SK-N-SH treated with all-trans-retinoic acid at 6 μM for 48 hours (cell line): Measurements from ENCODE around the gene OR51B5.
"Not testable (repeated sequence)": the region's sequence is repeated elsewhere in the genome, so short reads cannot be mapped to it uniquely, and the experiment has no call there.

Source experiments
- ATAC-seq: fragments of 200-7000 bp; cut with Tn5 transposase; 3 replicates; pipeline ENCODE4 v1.9.1; 2020; ENCODE audit warnings: mild to moderate bottlenecking, moderate library complexity
- BACH2 ChIP-seq: fragments of 250-450 bp; sonication (Bioruptor Pico); IDR thresholded peaks from 2 replicates; pipeline ENCODE4 v1.9.0; 2021; ENCODE audit warnings: mild to moderate bottlenecking, borderline replicate concordance
- CSDC2 ChIP-seq: fragments of 250-450 bp; sonication (Bioruptor Pico); IDR thresholded peaks from 2 replicates; pipeline ENCODE4 v1.5.0; 2020; ENCODE audit warnings: mild to moderate bottlenecking, moderate library complexity
- ESRRG ChIP-seq: fragments of 250-450 bp; sonication (Bioruptor Pico); IDR thresholded peaks from 2 replicates; pipeline ENCODE4 v1.6.1; 2021; ENCODE audit warnings: mild to moderate bottlenecking
- GLIS3 ChIP-seq: fragments of 250-450 bp; sonication (Bioruptor Pico); IDR thresholded peaks from 2 replicates; pipeline ENCODE4 v1.5.0; 2020; ENCODE audit warnings: mild to moderate bottlenecking, moderate library complexity
- ISL1 ChIP-seq: fragments of 250-450 bp; sonication (Bioruptor Pico); IDR thresholded peaks from 2 replicates; pipeline ENCODE4 v2.1.2; 2022; ENCODE audit warnings: mild to moderate bottlenecking, moderate library complexity
- OSR1 ChIP-seq: fragments of 250-450 bp; sonication (Bioruptor Pico); IDR thresholded peaks from 2 replicates; pipeline ENCODE4 v1.8.0; 2022; ENCODE audit warnings: moderate library complexity, mild to moderate bottlenecking, inconsistent platforms
- PPARA ChIP-seq: fragments of 250-450 bp; sonication (Bioruptor Pico); IDR thresholded peaks from 2 replicates; pipeline ENCODE4 v1.5.0; 2020; ENCODE audit warnings: mild to moderate bottlenecking, borderline replicate concordance
- RARB ChIP-seq: fragments of 250-450 bp; sonication (Bioruptor Pico); IDR thresholded peaks from 2 replicates; pipeline ENCODE4 v1.8.0; 2021; ENCODE audit warnings: mild to moderate bottlenecking, moderate library complexity
- TCF4 ChIP-seq: fragments of 250-450 bp; sonication (Bioruptor Pico); IDR thresholded peaks from 2 replicates; pipeline ENCODE4 v1.8.0; 2021; ENCODE audit warnings: mild to moderate bottlenecking, moderate library complexity, borderline replicate concordance
- ZC3H10 ChIP-seq: fragments of 250-450 bp; sonication (Bioruptor Pico); IDR thresholded peaks from 2 replicates; pipeline ENCODE4 v1.5.1; 2021; ENCODE audit warnings: mild to moderate bottlenecking, moderate library complexity
- ZFP3 ChIP-seq: fragments of 250-450 bp; sonication (Bioruptor Pico); IDR thresholded peaks from 2 replicates; pipeline ENCODE4 v1.5.0; 2020; ENCODE audit warnings: mild to moderate bottlenecking, moderate library complexity
- ZFP30 ChIP-seq: fragments of 450-650 bp; formaldehyde crosslinking; IDR thresholded peaks from 2 replicates; pipeline ENCODE4 v1.5.0; 2022; ENCODE audit warnings: mild to moderate bottlenecking, moderate library complexity
- ZNF565 ChIP-seq: fragments of 450-650 bp; formaldehyde crosslinking; conservative IDR thresholded peaks from 2 replicates; pipeline ENCODE4 v1.5.0; 2020; ENCODE audit warnings: low read depth, mild to moderate bottlenecking, moderate library complexity
- ZNF70 ChIP-seq: fragments of 450-650 bp; formaldehyde crosslinking; IDR thresholded peaks from 2 replicates; pipeline ENCODE4 v1.5.0; 2020; ENCODE audit warnings: mild to moderate bottlenecking, moderate library complexity
- TF ChIP-seq, protein P1 (sequence below): fragments of 250-450 bp; sonication (Bioruptor Pico); IDR thresholded peaks from 2 replicates; pipeline ENCODE4 v1.5.0; 2020; ENCODE audit warnings: mild to moderate bottlenecking, moderate library complexity
- TF ChIP-seq, protein P2 (sequence below): fragments of 250-450 bp; sonication (Bioruptor Pico); IDR thresholded peaks from 2 replicates; pipeline ENCODE4 v1.8.0; 2021; ENCODE audit warnings: low read depth, mild to moderate bottlenecking, moderate library complexity, borderline replicate concordance
- TF ChIP-seq, protein P3 (sequence below): fragments of 250-450 bp; sonication (Bioruptor Pico); IDR thresholded peaks from 2 replicates; pipeline ENCODE4 v1.5.1; 2021; ENCODE audit warnings: mild to moderate bottlenecking, moderate library complexity
- TF ChIP-seq, protein P4 (sequence below): fragments of 250-450 bp; sonication (Bioruptor Pico); IDR thresholded peaks from 2 replicates; pipeline ENCODE4 v1.8.0; 2020; ENCODE audit warnings: mild to moderate bottlenecking, moderate library complexity, borderline replicate concordance

The OR51B5 gene

DNA sequence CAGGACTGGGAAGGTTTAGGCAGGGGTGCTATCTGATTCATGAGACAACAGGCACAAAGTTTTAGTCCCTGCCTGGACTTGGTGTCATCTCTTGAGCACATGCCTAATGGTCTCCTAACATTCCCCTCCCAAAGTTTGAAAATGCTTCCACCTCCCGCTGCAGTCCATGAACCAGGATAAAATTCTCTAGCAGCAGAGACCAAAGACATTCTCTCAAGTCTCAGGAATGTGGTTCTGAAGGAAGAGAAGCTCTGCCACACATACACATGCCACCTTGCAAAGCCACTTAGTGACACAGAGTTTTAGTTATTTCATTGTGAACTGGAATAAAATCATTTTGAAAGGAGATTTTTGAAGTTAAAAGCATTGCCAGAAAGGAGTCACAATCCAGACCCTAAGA is 23.5 kb upstream of the OR51B5 start:
- ATAC-seq: peak; percentile 33

DNA sequence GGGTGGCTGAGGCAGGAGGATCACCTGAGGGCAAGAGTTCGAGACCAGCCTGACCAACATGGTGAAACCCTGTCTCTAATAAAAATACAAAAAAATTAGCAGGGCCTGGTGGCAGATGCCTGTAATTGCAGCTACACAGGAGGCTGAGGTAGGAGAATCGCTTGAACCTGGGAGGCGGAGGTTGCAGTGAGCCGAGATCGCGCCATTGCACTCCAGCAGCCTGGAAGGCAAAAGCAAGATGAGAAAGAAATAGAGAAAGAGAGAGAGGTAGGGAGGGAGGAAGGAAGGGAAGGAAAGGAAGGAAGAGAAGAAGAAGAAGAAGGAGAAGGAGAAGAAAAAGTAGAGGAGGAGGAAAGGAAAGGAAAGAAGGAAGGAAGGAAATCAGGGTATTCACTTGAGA is 23.0 kb upstream of the OR51B5 start:
- not testable (repeated sequence) for ATAC-seq

More for the DNA sequence above, 23.5 kb upstream of the OR51B5 start:
- TF ChIP-seq ZC3H10 (CRISPR knock-in tag): no peak
- TF ChIP-seq CSDC2: no peak
- no peak for TF ChIP-seq PPARA (CRISPR knock-in tag)
- TF ChIP-seq ZFP3 (CRISPR knock-in tag): no peak
- TF ChIP-seq OSR1 (CRISPR knock-in tag): no peak
- TF ChIP-seq, protein P1, sequence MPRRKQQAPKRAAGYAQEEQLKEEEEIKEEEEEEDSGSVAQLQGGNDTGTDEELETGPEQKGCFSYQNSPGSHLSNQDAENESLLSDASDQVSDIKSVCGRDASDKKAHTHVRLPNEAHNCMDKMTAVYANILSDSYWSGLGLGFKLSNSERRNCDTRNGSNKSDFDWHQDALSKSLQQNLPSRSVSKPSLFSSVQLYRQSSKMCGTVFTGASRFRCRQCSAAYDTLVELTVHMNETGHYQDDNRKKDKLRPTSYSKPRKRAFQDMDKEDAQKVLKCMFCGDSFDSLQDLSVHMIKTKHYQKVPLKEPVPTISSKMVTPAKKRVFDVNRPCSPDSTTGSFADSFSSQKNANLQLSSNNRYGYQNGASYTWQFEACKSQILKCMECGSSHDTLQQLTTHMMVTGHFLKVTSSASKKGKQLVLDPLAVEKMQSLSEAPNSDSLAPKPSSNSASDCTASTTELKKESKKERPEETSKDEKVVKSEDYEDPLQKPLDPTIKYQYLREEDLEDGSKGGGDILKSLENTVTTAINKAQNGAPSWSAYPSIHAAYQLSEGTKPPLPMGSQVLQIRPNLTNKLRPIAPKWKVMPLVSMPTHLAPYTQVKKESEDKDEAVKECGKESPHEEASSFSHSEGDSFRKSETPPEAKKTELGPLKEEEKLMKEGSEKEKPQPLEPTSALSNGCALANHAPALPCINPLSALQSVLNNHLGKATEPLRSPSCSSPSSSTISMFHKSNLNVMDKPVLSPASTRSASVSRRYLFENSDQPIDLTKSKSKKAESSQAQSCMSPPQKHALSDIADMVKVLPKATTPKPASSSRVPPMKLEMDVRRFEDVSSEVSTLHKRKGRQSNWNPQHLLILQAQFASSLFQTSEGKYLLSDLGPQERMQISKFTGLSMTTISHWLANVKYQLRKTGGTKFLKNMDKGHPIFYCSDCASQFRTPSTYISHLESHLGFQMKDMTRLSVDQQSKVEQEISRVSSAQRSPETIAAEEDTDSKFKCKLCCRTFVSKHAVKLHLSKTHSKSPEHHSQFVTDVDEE (CRISPR knock-in tag): no peak
- TF ChIP-seq, protein P2, sequence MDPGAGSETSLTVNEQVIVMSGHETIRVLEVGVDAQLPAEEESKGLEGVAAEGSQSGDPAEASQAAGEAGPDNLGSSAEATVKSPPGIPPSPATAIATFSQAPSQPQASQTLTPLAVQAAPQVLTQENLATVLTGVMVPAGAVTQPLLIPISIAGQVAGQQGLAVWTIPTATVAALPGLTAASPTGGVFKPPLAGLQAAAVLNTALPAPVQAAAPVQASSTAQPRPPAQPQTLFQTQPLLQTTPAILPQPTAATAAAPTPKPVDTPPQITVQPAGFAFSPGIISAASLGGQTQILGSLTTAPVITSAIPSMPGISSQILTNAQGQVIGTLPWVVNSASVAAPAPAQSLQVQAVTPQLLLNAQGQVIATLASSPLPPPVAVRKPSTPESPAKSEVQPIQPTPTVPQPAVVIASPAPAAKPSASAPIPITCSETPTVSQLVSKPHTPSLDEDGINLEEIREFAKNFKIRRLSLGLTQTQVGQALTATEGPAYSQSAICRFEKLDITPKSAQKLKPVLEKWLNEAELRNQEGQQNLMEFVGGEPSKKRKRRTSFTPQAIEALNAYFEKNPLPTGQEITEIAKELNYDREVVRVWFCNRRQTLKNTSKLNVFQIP (CRISPR knock-in tag): no peak
- no peak for TF ChIP-seq ZFP30 (CRISPR knock-in tag)
- TF ChIP-seq ZNF565 (CRISPR knock-in tag): no peak
- no peak for TF ChIP-seq BACH2
- TF ChIP-seq GLIS3: no peak
- no peak for TF ChIP-seq RARB (CRISPR knock-in tag)
- TF ChIP-seq, protein P3, sequence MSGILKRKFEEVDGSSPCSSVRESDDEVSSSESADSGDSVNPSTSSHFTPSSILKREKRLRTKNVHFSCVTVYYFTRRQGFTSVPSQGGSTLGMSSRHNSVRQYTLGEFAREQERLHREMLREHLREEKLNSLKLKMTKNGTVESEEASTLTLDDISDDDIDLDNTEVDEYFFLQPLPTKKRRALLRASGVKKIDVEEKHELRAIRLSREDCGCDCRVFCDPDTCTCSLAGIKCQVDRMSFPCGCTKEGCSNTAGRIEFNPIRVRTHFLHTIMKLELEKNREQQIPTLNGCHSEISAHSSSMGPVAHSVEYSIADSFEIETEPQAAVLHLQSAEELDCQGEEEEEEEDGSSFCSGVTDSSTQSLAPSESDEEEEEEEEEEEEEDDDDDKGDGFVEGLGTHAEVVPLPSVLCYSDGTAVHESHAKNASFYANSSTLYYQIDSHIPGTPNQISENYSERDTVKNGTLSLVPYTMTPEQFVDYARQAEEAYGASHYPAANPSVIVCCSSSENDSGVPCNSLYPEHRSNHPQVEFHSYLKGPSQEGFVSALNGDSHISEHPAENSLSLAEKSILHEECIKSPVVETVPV (CRISPR knock-in tag): no peak
- no peak for TF ChIP-seq TCF4 (CRISPR knock-in tag)
- TF ChIP-seq ESRRG (CRISPR knock-in tag): no peak
- TF ChIP-seq ZNF70: no peak

DNA sequence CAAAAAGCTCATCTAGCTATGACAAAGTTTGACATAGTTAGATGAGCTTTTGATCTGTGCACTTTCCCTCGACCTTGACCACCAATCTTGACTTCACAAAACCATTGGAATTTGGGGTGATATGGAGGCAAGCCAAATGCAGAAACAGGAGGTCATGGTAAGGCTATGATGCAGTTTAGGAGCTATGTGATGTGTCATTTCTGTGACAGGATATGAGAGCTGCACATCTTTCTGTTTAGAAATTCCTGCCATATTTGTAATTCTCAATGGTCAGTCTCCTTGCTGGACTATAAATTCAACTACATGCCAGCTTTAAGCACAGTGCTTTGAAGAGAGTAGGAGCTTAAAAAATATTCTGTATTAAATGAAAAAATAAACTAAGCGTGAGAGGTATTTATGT is 20.9 kb upstream of the OR51B5 start:
- ATAC-seq: peak; percentile 54
- TF ChIP-seq, protein P1 (CRISPR knock-in tag): no peak

DNA sequence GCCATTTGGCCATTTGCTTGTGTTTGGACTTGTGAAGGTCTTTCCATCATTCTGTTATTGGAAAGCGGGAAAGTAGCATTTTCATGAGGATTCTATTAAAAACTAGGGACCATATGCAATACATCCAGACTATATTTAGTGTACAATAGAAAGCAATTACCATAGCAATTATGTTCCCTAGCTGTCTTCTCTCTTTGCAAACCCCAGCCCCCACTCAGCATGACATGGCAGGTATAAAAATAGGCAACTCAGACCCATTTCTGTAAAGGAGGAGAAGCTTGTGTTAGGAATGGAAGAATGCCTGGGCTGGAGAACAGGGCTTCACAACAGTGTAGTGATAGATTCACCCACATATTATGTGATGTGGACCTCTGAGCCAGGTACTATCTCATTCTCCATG is 20.4 kb upstream of the OR51B5 start:
- no peak for ATAC-seq
- no peak for TF ChIP-seq ISL1
- TF ChIP-seq OSR1 (CRISPR knock-in tag): no peak
- TF ChIP-seq, protein P4, sequence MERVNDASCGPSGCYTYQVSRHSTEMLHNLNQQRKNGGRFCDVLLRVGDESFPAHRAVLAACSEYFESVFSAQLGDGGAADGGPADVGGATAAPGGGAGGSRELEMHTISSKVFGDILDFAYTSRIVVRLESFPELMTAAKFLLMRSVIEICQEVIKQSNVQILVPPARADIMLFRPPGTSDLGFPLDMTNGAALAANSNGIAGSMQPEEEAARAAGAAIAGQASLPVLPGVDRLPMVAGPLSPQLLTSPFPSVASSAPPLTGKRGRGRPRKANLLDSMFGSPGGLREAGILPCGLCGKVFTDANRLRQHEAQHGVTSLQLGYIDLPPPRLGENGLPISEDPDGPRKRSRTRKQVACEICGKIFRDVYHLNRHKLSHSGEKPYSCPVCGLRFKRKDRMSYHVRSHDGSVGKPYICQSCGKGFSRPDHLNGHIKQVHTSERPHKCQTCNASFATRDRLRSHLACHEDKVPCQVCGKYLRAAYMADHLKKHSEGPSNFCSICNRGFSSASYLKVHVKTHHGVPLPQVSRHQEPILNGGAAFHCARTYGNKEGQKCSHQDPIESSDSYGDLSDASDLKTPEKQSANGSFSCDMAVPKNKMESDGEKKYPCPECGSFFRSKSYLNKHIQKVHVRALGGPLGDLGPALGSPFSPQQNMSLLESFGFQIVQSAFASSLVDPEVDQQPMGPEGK (CRISPR knock-in tag): no peak
